Neural crest cell (in vitro differentiated cells): ENCODE data around the gene RPN1. TPM values are rescaled to one million over a fixed set of nuclear protein-coding genes. Genes with fewer than 3 reads are reported as not detected.

ENCODE experiments used
- DNase-seq: peaks from one replicate; pipeline ENCODE4 v3.0.0; 2021; ENCODE audit warnings: low read depth, mixed read lengths, low spot score
- H3K27ac Mint-ChIP-seq: one replicate; pipeline ENCODE4 v1.8.0; 2021; ENCODE audit warnings: mild to moderate bottlenecking, mixed read lengths; ENCODE audit not compliant: unreplicated experiment
- H3K27me3 Mint-ChIP-seq: 2 replicates; pipeline ENCODE4 v1.8.0; 2021; ENCODE audit warnings: low read depth, mild to moderate bottlenecking, mixed read lengths
- H3K36me3 Mint-ChIP-seq: 2 replicates; pipeline ENCODE4 v1.8.0; 2021; ENCODE audit warnings: low read depth, mild to moderate bottlenecking, mixed read lengths
- H3K4me1 Mint-ChIP-seq: 2 replicates; pipeline ENCODE4 v1.8.0; 2021; ENCODE audit warnings: mixed read lengths
- H3K4me3 Mint-ChIP-seq: one replicate; pipeline ENCODE4 v1.8.0; 2021; ENCODE audit warnings: mild to moderate bottlenecking, mixed read lengths
- H3K9me3 Mint-ChIP-seq: 2 replicates; pipeline ENCODE4 v1.8.0; 2021; ENCODE audit warnings: mixed read lengths
- CTCF ChIP-seq: fragments of 200-600 bp; sonication (generic); conservative IDR thresholded peaks from 2 replicates; pipeline ENCODE4 v1.5.0; 2021; ENCODE audit warnings: antibody characterized with exemption, mild to moderate bottlenecking
- total RNA-seq: library from RNA; stranded (reverse); gene quantifications from 2 replicates; pipeline ENCODE4 v1.2.1, GENCODE V29; 2021

RPN1 gene
- total RNA-seq, 1 donor from 2014 or later, result 166 TPM

- no peak for DNase-seq
- no peaks in the 10 kb centered on the region for H3K9me3 Mint-ChIP-seq
- no peak overlapping the region for H3K4me3 Mint-ChIP-seq
- H3K36me3 Mint-ChIP-seq, result peaks cover 17% of the 10 kb centered on the region
- TF ChIP-seq CTCF, result no peak
- no peak overlapping the region for H3K27ac Mint-ChIP-seq
- H3K27me3 Mint-ChIP-seq, result no peaks in the 10 kb centered on the region
- H3K4me1 Mint-ChIP-seq, result no peaks in the 10 kb centered on the region
These were observed 16.5 kb downstream of the RPN1 start for GRCh38 chr3:128634075-128634611.

DNA sequence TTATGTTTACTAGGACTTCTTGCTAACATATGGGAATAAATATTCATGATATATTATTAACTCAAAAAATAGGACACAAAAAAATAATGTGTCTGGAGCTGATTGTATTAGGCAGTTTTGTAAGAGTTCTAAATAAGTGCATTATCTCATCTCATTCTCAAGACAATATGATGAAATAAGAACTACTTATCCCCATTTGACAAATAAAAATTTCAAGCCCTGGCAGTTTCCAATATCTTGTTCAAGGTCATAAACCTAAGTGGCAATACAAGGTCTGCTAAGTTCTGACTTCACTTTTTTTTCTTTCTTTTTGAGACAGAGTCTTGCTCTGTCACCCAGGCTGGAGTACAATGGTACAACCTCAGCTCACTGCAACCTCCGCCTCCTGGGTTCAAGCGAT lies 18.3 kb downstream of the RPN1 start:
- no peak overlapping the region for H3K27ac Mint-ChIP-seq
- H3K9me3 Mint-ChIP-seq, result no peaks in the 10 kb centered on the region
- H3K27me3 Mint-ChIP-seq, result no peaks in the 10 kb centered on the region
- no peak for TF ChIP-seq CTCF
- no peak overlapping the region for H3K4me3 Mint-ChIP-seq
- DNase-seq, result no peak
- no peaks in the 10 kb centered on the region for H3K4me1 Mint-ChIP-seq
- peaks cover 11% of the 10 kb centered on the region for H3K36me3 Mint-ChIP-seq

DNA sequence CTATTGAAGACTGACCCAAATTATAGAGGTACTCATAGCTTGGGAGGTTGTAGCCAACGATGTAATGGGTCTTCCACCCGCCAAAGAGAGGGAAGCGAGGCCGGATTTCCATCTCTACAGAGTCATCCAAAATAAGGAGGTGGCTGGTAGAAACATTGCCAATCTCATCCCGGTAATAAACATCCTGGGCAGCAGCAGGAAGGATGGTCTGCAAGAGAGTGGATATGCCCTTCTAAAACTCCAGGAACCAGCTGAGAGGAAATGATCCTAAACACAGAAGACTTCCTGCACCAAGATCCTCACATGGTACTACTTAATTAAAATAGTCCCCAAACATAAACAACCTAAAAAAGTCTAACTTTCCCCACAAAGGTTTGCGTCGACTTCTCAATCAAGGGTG lies 20.7 kb downstream of the RPN1 start:
- DNase-seq, result no peak
- Mint-ChIP-seq H3K27me3 (no peaks in the 10 kb centered on the region), H3K4me3 (no peak overlapping the region), H3K36me3 (peaks cover 13% of the 10 kb centered on the region), H3K9me3 (no peaks in the 10 kb centered on the region), H3K4me1 (no peaks in the 10 kb centered on the region), H3K27ac (no peak overlapping the region)
- TF ChIP-seq CTCF, result no peak

DNA sequence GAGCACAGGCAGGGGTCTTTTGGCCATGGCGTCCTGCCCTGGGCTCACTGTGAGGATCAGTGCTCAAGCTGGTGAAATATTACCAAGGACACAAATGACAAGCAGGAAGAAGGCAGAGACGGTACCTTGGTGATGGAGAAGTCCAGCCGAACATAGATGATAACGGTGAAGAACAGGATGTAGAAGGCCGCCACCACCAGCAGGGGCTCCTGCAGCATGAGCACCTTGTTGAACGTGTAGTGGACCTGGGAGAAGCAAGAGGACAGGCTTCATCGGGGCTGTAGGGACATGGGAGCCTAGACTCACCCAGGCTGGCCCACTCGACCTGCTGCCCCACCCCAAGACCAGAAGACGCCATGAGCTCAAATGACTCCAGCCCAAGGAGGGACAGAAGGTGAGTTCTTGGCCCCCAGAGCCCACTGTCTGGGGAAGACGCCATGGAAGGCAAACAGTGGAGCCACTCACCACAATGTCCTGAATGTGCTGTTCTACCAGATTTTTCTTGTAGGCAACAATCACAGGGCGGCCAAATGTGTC lies 25.1 kb downstream of the RPN1 start:
- peaks cover 9% of the 10 kb centered on the region for H3K36me3 Mint-ChIP-seq
- H3K4me3 Mint-ChIP-seq, result no peak overlapping the region
- no peak for DNase-seq

GRCh38 chr3:128624526-128625138 lies 26.0 kb downstream of the RPN1 start:
- H3K27me3 Mint-ChIP-seq, result no peaks in the 10 kb centered on the region
- no peaks in the 10 kb centered on the region for H3K9me3 Mint-ChIP-seq
- no peak for TF ChIP-seq CTCF
- peaks cover 2% of the 10 kb centered on the region for H3K4me1 Mint-ChIP-seq
- DNase-seq, result no peak
- no peak overlapping the region for H3K27ac Mint-ChIP-seq
- peaks cover 12% of the 10 kb centered on the region for H3K36me3 Mint-ChIP-seq
- no peak overlapping the region for H3K4me3 Mint-ChIP-seq

More for the DNA sequence above, 25.1 kb downstream of the RPN1 start:
- no peaks in the 10 kb centered on the region for H3K27me3 Mint-ChIP-seq
- TF ChIP-seq CTCF, result no peak
- no peaks in the 10 kb centered on the region for H3K4me1 Mint-ChIP-seq
- H3K27ac Mint-ChIP-seq, result no peak overlapping the region
- H3K9me3 Mint-ChIP-seq, result no peaks in the 10 kb centered on the region
